ENCODE measurements around the gene EDIL3. TPM values are rescaled to one million over a fixed set of nuclear protein-coding genes. Genes with fewer than 3 reads are reported as not detected.

The EDIL3 gene
- total and polyA plus RNA-seq, 2 of the 8 experiments (the other 6 are each of a cell fraction or from before 2014, with no cell fraction given) = 14.7 to 47.2 TPM

- Histone ChIP-seq H3K14ac (ENCODE audit: insufficient read length) (no peak overlapping the region), H3K27ac (ENCODE audit: low read depth, low read length) (no peak overlapping the region), H4K91ac (replicated peaks; ENCODE audit: insufficient read length, low read length) (no peak overlapping the region), H2AFZ (ENCODE audit: low read length) (no peak overlapping the region), H2AK5ac (ENCODE audit: low read depth, low read length) (no peak overlapping the region), H2BK5ac (ENCODE audit: low read depth, low read length) (no peak overlapping the region), H3K4ac (replicated peaks; ENCODE audit: insufficient read length, low read depth, low read length) (no peak overlapping the region), H3K79me2 (ENCODE audit: control insufficient read depth in 1 of 2, insufficient read depth in 2 of 2, low read length in 2 of 2) (no peaks in the 10 kb centered on the region), H3K4me3 (ENCODE audit: extremely low read depth in 1 of 4, insufficient read depth in 2 of 4, low read depth in 3 of 4, low read length in 4 of 4) (no peak overlapping the region), H3K9ac (replicated peaks in 1 of 4; ENCODE audit: extremely low read depth in 1 of 4, low read depth in 3 of 4, low read length in 3 of 4) (no peak overlapping the region), H3K23ac (ENCODE audit: insufficient read length) (no peak overlapping the region), H4K5ac (ENCODE audit: insufficient read length, low read depth, low read length) (no peak overlapping the region), H3K79me1 (ENCODE audit: low read depth, low read length) (no peaks in the 10 kb centered on the region), H3K4me2 (ENCODE audit: insufficient read depth in 1 of 2, low read depth in 2 of 2, low read length in 2 of 2) (no peak overlapping the region), H2BK12ac (ENCODE audit: low read depth, low read length) (no peak overlapping the region), H3K56ac (replicated peaks; ENCODE audit: insufficient read length, low read depth, low read length) (no peak overlapping the region), H4K8ac (ENCODE audit: extremely low read depth, insufficient read depth, low read length) (no peak overlapping the region), H3K9me3 (ENCODE audit: insufficient read depth in 2 of 2, low read depth in 1 of 2, low read length in 1 of 2) (no peaks in the 10 kb centered on the region), H3K27me3 (replicated peaks in 1 of 4; ENCODE audit: control insufficient read depth in 3 of 4, extremely low read depth in 1 of 4, insufficient read depth in 3 of 4, low read length in 3 of 4) (no peaks in the 10 kb centered on the region), H2BK20ac (ENCODE audit: low read length) (no peak overlapping the region), H3K36me3 (ENCODE audit: control insufficient read depth in 2 of 4, insufficient read depth in 4 of 4, low read length in 3 of 4) (no peaks in the 10 kb centered on the region), H2BK120ac (replicated peaks; ENCODE audit: low read depth, low read length) (no peak overlapping the region), H3K23me2 (ENCODE audit: low read depth, low read length) (no peaks in the 10 kb centered on the region), H3K4me1 (replicated peaks in 1 of 4; ENCODE audit: control insufficient read depth in 3 of 4, insufficient read depth in 4 of 4, low read length in 3 of 4) (peaks cover 0 to 4% (median 1%) of the 10 kb centered on the region in 4 experiments; a peak in 1 of 7 replicates), H4K20me1 (replicated peaks in 1 of 2; ENCODE audit: control insufficient read depth in 1 of 2, insufficient read depth in 2 of 2, low read length in 2 of 2) (no peaks in the 10 kb centered on the region), H3K18ac (ENCODE audit: extremely low read depth, low read length) (no peak overlapping the region), H2BK15ac (ENCODE audit: low read length) (no peak overlapping the region)
- TF ChIP-seq SP2 (IDR thresholded peaks at IDR 0.05; ENCODE audit: low read length) (no peak), KDM1A (IDR thresholded peaks at IDR 0.05; ENCODE audit: borderline replicate concordance, low read length) (no peak), KDM5A (IDR thresholded peaks at IDR 0.05; ENCODE audit: low read length) (no peak), ZNF274 (IDR thresholded peaks at IDR 0.05; ENCODE audit: borderline replicate concordance, extremely low read depth, low read length) (no peak), POLR2AphosphoS5 (IDR thresholded peaks at IDR 0.05; ENCODE audit: low read depth, low read length) (no peak)
- CTCF ChIA-PET (ENCODE audit: partially characterized antibody) = no interaction called here
- DNase-seq (ENCODE audit: low read depth in 1 of 2, low spot score in 2 of 2) (no peak), FAIRE-seq (no peak)
- 77% methylated on average over 4 of the region's 4 CpGs; no CpG with 5 or more reads in 1 of the 2 experiments for whole genome bisulfite sequencing, 2 experiments (ENCODE audit: extremely low coverage in 1 of 2, insufficient coverage in 1 of 2, insufficient read length in 1 of 2, insufficient replicate concordance in 2 of 2, low coverage in 1 of 2, low lambda C conversion rate in 2 of 2, missing lambda C conversion rate in 1 of 2)
- POLR2A ChIA-PET (ENCODE audit: partially characterized antibody) = no interaction called here
Measured at GRCh38 chr5:83987513-83988292, 397.0 kb downstream of the EDIL3 start.

Data from H1 (cell line).